Parathyroid adenoma (tissue), 2 donors: Measurements from ENCODE around the gene ZSCAN18.

Experiments
- H2AFZ ChIP-seq: fragments of 300-600 bp; sonication (generic); one replicate; pipeline ENCODE4 v1.7.0; 2017; ENCODE audit warnings: antibody characterized with exemption, mild to moderate bottlenecking
- H3K27ac ChIP-seq: fragments of 300-600 bp; sonication (generic); one replicate; pipeline ENCODE4 v1.7.0; 2017
- H3K27me3 ChIP-seq: fragments of 300-600 bp; sonication (generic); one replicate; pipeline ENCODE4 v1.7.0; 2017; ENCODE audit warnings: low read length; ENCODE audit not compliant: control insufficient read depth, insufficient read depth
- H3K36me3 ChIP-seq: fragments of 300-600 bp; sonication (generic); one replicate; pipeline ENCODE4 v1.7.0; 2017; ENCODE audit warnings: low read length; ENCODE audit not compliant: control insufficient read depth, insufficient read depth
- H3K4me1 ChIP-seq: fragments of 300-600 bp; sonication (generic); one replicate; pipeline ENCODE4 v1.7.0; 2017; ENCODE audit warnings: control low read depth
- H3K4me2 ChIP-seq: fragments of 300-600 bp; sonication (generic); one replicate; pipeline ENCODE4 v1.7.0; 2017; ENCODE audit warnings: low read length
- H3K4me3 ChIP-seq: fragments of 300-600 bp; sonication (generic); one replicate; pipeline ENCODE4 v1.7.0; 2017; ENCODE audit warnings: low read depth, low read length
- H3K79me2 ChIP-seq: fragments of 300-600 bp; sonication (generic); one replicate; pipeline ENCODE4 v1.7.0; 2017; ENCODE audit warnings: control low read depth
- H3K9ac ChIP-seq: fragments of 300-600 bp; sonication (generic); one replicate; pipeline ENCODE4 v1.7.0; 2017; ENCODE audit warnings: mild to moderate bottlenecking
- H3K9me3 ChIP-seq: fragments of 300-600 bp; sonication (generic); one replicate; pipeline ENCODE4 v1.7.0; 2017; ENCODE audit warnings: low read length; ENCODE audit not compliant: control insufficient read depth
- CTCF ChIP-seq: fragments of 300-600 bp; sonication (generic); IDR thresholded peaks from one replicate; pipeline ENCODE4 v1.7.0; 2017; ENCODE audit warnings: antibody characterized with exemption, mild to moderate bottlenecking
- donor health status: primary hyperparathyroidism.

The ZSCAN18 gene

GRCh38 chr19:58084596-58085347 lies 13.3 kb downstream of the ZSCAN18 start:
- Histone ChIP-seq H2AFZ (no peak overlapping the region), H3K4me2 (no peak overlapping the region), H3K79me2 (no peaks in the 10 kb centered on the region), H3K9me3 (no peaks in the 10 kb centered on the region), H3K36me3 (no peaks in the 10 kb centered on the region), H3K4me3 (no peak overlapping the region), H3K9ac (no peak overlapping the region), H3K4me1 (no peaks in the 10 kb centered on the region), H3K27ac (no peak overlapping the region), H3K27me3 (no peaks in the 10 kb centered on the region)
- no peak for TF ChIP-seq CTCF

- no peak for TF ChIP-seq CTCF
- H3K9ac ChIP-seq: no peak overlapping the region
- no peak overlapping the region for H2AFZ ChIP-seq
- no peak overlapping the region for H3K4me3 ChIP-seq
- no peak overlapping the region for H3K4me2 ChIP-seq
- H3K27ac ChIP-seq: no peak overlapping the region
- H3K79me2 ChIP-seq: no peaks in the 10 kb centered on the region
- H3K36me3 ChIP-seq: no peaks in the 10 kb centered on the region
- no peaks in the 10 kb centered on the region for H3K27me3 ChIP-seq
- no peaks in the 10 kb centered on the region for H3K4me1 ChIP-seq
- no peaks in the 10 kb centered on the region for H3K9me3 ChIP-seq
These were observed 15.0 kb downstream of the ZSCAN18 start for GRCh38 chr19:58083021-58083420.

- Histone ChIP-seq H3K36me3 (no peaks in the 10 kb centered on the region), H3K9ac (no peak overlapping the region), H3K27ac (no peak overlapping the region), H2AFZ (no peak overlapping the region), H3K27me3 (no peaks in the 10 kb centered on the region), H3K4me1 (no peaks in the 10 kb centered on the region), H3K9me3 (no peaks in the 10 kb centered on the region), H3K79me2 (no peaks in the 10 kb centered on the region), H3K4me3 (no peak overlapping the region), H3K4me2 (no peak overlapping the region)
- no peak for TF ChIP-seq CTCF
These were observed 18.2 kb downstream of the ZSCAN18 start for GRCh38 chr19:58079792-58080191.

GRCh38 chr19:58067240-58067912 lies 30.7 kb downstream of the ZSCAN18 start:
- Histone ChIP-seq H3K4me3 (no peak overlapping the region), H2AFZ (no peak overlapping the region), H3K36me3 (peaks cover 3% of the 10 kb centered on the region), H3K27ac (no peak overlapping the region), H3K4me1 (no peaks in the 10 kb centered on the region), H3K9ac (no peak overlapping the region), H3K4me2 (no peak overlapping the region), H3K27me3 (no peaks in the 10 kb centered on the region), H3K79me2 (no peaks in the 10 kb centered on the region), H3K9me3 (no peaks in the 10 kb centered on the region)
- TF ChIP-seq CTCF: no peak
